ENCODE data around the gene DLG1.

DNA sequence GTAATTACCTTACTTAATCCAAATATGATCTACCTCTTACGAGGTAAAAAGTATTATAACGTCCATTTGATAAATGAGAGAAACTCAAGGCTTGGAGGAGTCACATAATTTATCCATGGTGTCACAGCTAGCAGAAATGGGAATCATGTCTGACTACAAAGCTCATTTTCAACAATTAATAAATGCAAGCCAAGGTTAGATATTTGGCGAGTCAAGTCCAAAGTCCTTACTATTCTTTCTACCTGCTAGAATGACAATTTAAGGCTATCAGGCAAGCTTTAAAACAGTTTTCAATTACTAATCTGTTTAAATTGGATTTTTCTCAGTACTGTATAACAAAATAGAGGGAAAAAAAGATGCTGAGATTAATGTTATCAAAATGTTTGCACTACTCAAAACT, 68.6 kb downstream of the DLG1 start:
- TF ChIP-seq, protein P1, sequence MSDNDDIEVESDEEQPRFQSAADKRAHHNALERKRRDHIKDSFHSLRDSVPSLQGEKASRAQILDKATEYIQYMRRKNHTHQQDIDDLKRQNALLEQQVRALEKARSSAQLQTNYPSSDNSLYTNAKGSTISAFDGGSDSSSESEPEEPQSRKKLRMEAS (IDR thresholded peaks at IDR 0.05) = no peak
- TF ChIP-seq EZH2 (IDR thresholded peaks at IDR 0.05) = no peak
- no peak for TF ChIP-seq EGR1 (IDR thresholded peaks at IDR 0.05; ENCODE audit: low read depth)
- TF ChIP-seq, protein P2, sequence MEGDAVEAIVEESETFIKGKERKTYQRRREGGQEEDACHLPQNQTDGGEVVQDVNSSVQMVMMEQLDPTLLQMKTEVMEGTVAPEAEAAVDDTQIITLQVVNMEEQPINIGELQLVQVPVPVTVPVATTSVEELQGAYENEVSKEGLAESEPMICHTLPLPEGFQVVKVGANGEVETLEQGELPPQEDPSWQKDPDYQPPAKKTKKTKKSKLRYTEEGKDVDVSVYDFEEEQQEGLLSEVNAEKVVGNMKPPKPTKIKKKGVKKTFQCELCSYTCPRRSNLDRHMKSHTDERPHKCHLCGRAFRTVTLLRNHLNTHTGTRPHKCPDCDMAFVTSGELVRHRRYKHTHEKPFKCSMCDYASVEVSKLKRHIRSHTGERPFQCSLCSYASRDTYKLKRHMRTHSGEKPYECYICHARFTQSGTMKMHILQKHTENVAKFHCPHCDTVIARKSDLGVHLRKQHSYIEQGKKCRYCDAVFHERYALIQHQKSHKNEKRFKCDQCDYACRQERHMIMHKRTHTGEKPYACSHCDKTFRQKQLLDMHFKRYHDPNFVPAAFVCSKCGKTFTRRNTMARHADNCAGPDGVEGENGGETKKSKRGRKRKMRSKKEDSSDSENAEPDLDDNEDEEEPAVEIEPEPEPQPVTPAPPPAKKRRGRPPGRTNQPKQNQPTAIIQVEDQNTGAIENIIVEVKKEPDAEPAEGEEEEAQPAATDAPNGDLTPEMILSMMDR (IDR thresholded peaks at IDR 0.05 in 2 of 3, conservative IDR thresholded peaks at IDR 0.05 in 1 of 3; ENCODE audit: borderline replicate concordance in 1 of 3, insufficient read depth in 1 of 3, low read depth in 2 of 3, low read length in 2 of 3) = no peak
- TF ChIP-seq POLR2AphosphoS5 (IDR thresholded peaks at IDR 0.05; ENCODE audit: low read depth, low read length) = no peak
- no peak for TF ChIP-seq ZNF274 (IDR thresholded peaks at IDR 0.05; ENCODE audit: low read depth, low read length)
- no peak for TF ChIP-seq POLR2A (IDR thresholded peaks at IDR 0.05; ENCODE audit: borderline replicate concordance, extremely low read depth, insufficient read depth, insufficient read length)
- TF ChIP-seq CBX3 (IDR thresholded peaks at IDR 0.05; ENCODE audit: low read depth) = no peak

Measured in HCT116 (cell line).